ENCODE measurements around the gene KIF1A.

- no peak for TF ChIP-seq CTCF (conservative IDR thresholded peaks at IDR 0.05)
- no peak for TF ChIP-seq EZH2 (IDR thresholded peaks at IDR 0.05; ENCODE audit: low read depth)
Observed at GRCh38 chr2:240835528-240835927, 15.5 kb upstream of the KIF1A start.
